SU-DHL-6 (cell line): Measurements from ENCODE around the gene RABGEF1.

Experiments
- CTCF ChIP-seq: fragments of 200-600 bp; sonication (generic); IDR thresholded peaks from one replicate; pipeline ENCODE4 v1.5.1; 2017; ENCODE audit warnings: antibody characterized with exemption, mild to moderate bottlenecking, low read length, moderate library complexity; ENCODE audit not compliant: insufficient read depth, poor library complexity, severe bottlenecking
- EZH2phosphoT487 ChIP-seq: fragments of 200-600 bp; sonication (generic), shearing (Covaris generic); conservative IDR thresholded peaks from 2 replicates; pipeline ENCODE4 v1.6.1; 2018; ENCODE audit warnings: mild to moderate bottlenecking, antibody characterized with exemption, low read length, moderate library complexity, mixed read lengths

GRCh38 chr7:66747385-66747784 lies 6.9 kb downstream of the RABGEF1 start:
- no peak for TF ChIP-seq CTCF
- TF ChIP-seq EZH2phosphoT487: no peak
